WTC11 (cell line): Measurements from ENCODE around the gene ADA.

Experiments used
- ATF1 ChIP-seq: sonication (generic); formaldehyde crosslinking; IDR thresholded peaks from 2 replicates; pipeline ENCODE4 v1.8.1; 2023; ENCODE audit warnings: mild to moderate bottlenecking, moderate library complexity, missing genetic modification reagents
- ATF6 ChIP-seq: sonication (generic); formaldehyde crosslinking; IDR thresholded peaks from 2 replicates; pipeline ENCODE4 v1.8.1; 2023; ENCODE audit warnings: mild to moderate bottlenecking, missing genetic modification reagents
- CTCF ChIP-seq: fragments of 200-600 bp; IDR thresholded peaks from 2 replicates; pipeline ENCODE4 v1.8.0; 2022; ENCODE audit warnings: antibody characterized with exemption
- ERG ChIP-seq: fragments of 250-450 bp; sonication (Bioruptor Pico); IDR thresholded peaks from 2 replicates; pipeline ENCODE4 v1.8.0; 2021; ENCODE audit warnings: mild to moderate bottlenecking
- ETV6 ChIP-seq: sonication (generic); formaldehyde crosslinking; IDR thresholded peaks from 2 replicates; pipeline ENCODE4 v1.8.1; 2022; ENCODE audit warnings: mild to moderate bottlenecking, missing genetic modification reagents
- FOXJ3 ChIP-seq: sonication (generic); formaldehyde crosslinking; IDR thresholded peaks from 2 replicates; pipeline ENCODE4 v1.9.0; 2021; ENCODE audit warnings: missing genetic modification reagents, mild to moderate bottlenecking, borderline replicate concordance
- HMGA2 ChIP-seq: fragments of 250-450 bp; sonication (Bioruptor Pico); IDR thresholded peaks from 2 replicates; pipeline ENCODE4 v1.4.0; 2021; ENCODE audit warnings: mild to moderate bottlenecking, moderate library complexity
- PREB ChIP-seq: sonication (generic); formaldehyde crosslinking; IDR thresholded peaks from 2 replicates; pipeline ENCODE4 v1.8.1; 2022; ENCODE audit warnings: mild to moderate bottlenecking, missing genetic modification reagents, moderate library complexity, borderline replicate concordance
- USF2 ChIP-seq: sonication (generic); formaldehyde crosslinking; IDR thresholded peaks from 2 replicates; pipeline ENCODE4 v1.8.1; 2023; ENCODE audit warnings: mild to moderate bottlenecking, missing genetic modification reagents, moderate library complexity
- ZNF232 ChIP-seq: sonication (generic); formaldehyde crosslinking; IDR thresholded peaks from 2 replicates; pipeline ENCODE4 v1.8.0; 2022; ENCODE audit warnings: mild to moderate bottlenecking, missing genetic modification reagents
- ZNF281 ChIP-seq: sonication (generic); formaldehyde crosslinking; IDR thresholded peaks from 2 replicates; pipeline ENCODE4 v1.8.0; 2023; ENCODE audit warnings: mild to moderate bottlenecking, missing genetic modification reagents
- ZNF512 ChIP-seq: sonication (generic); formaldehyde crosslinking; IDR thresholded peaks from 2 replicates; pipeline ENCODE4 v1.8.1; 2022; ENCODE audit warnings: missing genetic modification reagents, borderline replicate concordance

- TF ChIP-seq ZNF232 (CRISPR knock-in tag) (no peak), ETV6 (CRISPR knock-in tag) (no peak), FOXJ3 (CRISPR knock-in tag) (no peak), ZNF281 (CRISPR knock-in tag) (no peak), CTCF (no peak), ATF1 (CRISPR knock-in tag) (no peak), USF2 (CRISPR knock-in tag) (no peak), ZNF512 (CRISPR knock-in tag) (no peak), PREB (CRISPR knock-in tag) (no peak), ERG (CRISPR knock-in tag) (no peak), ATF6 (CRISPR knock-in tag) (no peak), HMGA2 (no peak)
Observed at GRCh38 chr20:44581515-44581914, 70.0 kb downstream of the ADA start.
